Smooth muscle cell (in vitro differentiated cells): Measurements from ENCODE around the gene DNAJC1. TPM values are rescaled to one million over a fixed set of nuclear protein-coding genes. Genes with fewer than 3 reads are reported as not detected.

Experiments used
- DNase-seq: peaks from one replicate; lab custom pipeline; 2025; ENCODE audit not compliant: unreplicated experiment; lab: John Stamatoyannopoulos, UW
- H2AFZ ChIP-seq: fragments of 200-600 bp; sonication (generic); 2 replicates; pipeline ENCODE4 v1.6.0; 2016; ENCODE audit warnings: antibody characterized with exemption, low read depth, mild to moderate bottlenecking
- H3F3A ChIP-seq: fragments of 200-600 bp; sonication (generic); 2 replicates; pipeline ENCODE4 v1.6.0; 2017; ENCODE audit warnings: antibody characterized with exemption, low read depth
- H3K27ac ChIP-seq: fragments of 200-600 bp; sonication (generic); 2 replicates; pipeline ENCODE4 v1.5.1; 2016; ENCODE audit warnings: low read depth, mild to moderate bottlenecking
- H3K27me3 ChIP-seq: fragments of 200-600 bp; sonication (generic); 2 replicates; pipeline ENCODE4 v1.6.1; 2016; ENCODE audit warnings: low read depth, mild to moderate bottlenecking
- H3K36me3 ChIP-seq: fragments of 200-600 bp; sonication (generic); 2 replicates; pipeline ENCODE4 v1.5.1; 2016; ENCODE audit warnings: low read depth
- H3K4me1 ChIP-seq: fragments of 200-600 bp; sonication (generic); 2 replicates; pipeline ENCODE4 v1.5.1; 2016; ENCODE audit warnings: low read depth
- H3K4me2 ChIP-seq: fragments of 200-600 bp; sonication (generic); 2 replicates; pipeline ENCODE4 v1.6.0; 2016; ENCODE audit warnings: mild to moderate bottlenecking
- H3K4me3 ChIP-seq: fragments of 200-600 bp; sonication (generic); 2 replicates; pipeline ENCODE4 v1.5.1; 2016; ENCODE audit warnings: mild to moderate bottlenecking
- H3K79me2 ChIP-seq: fragments of 200-600 bp; sonication (generic); 2 replicates; pipeline ENCODE4 v1.6.0; 2016; ENCODE audit warnings: low read depth, mild to moderate bottlenecking
- H3K9ac ChIP-seq: fragments of 200-600 bp; sonication (generic); 2 replicates; pipeline ENCODE4 v1.6.0; 2016; ENCODE audit warnings: low read depth
- H3K9me3 ChIP-seq: fragments of 200-600 bp; sonication (generic); replicated peaks from 2 replicates; pipeline ENCODE4 v1.5.1; 2016; ENCODE audit warnings: low read depth
- H4K20me1 ChIP-seq: fragments of 200-600 bp; sonication (generic); 2 replicates; pipeline ENCODE4 v1.6.0; 2016; ENCODE audit warnings: low read depth
- WGBS: methylation state at CpG from one replicate; pipeline ENCODE4 v1.1.7; 2016; ENCODE audit warnings: low lambda C conversion rate; 5-methylcytosine and 5-hydroxymethylcytosine counted together
- polyA plus RNA-seq: library from polyadenylated mRNA; unstranded; fragments of >200 nt; fragmentation: Nextera tagmentation; extraction: Ambion mirVana; gene quantifications from 2 replicates; pipeline ENCODE4 v1.2.1, GENCODE V29; 2016
- total RNA-seq: library from RNA; depleted of rRNA; stranded (reverse); fragments of >200 nt; gene quantifications from 2 replicates; pipeline ENCODE4 v1.2.3, GENCODE V29; 2014
- TF ChIP-seq, protein P1 (sequence below): fragments of 200-600 bp; sonication (generic); IDR thresholded peaks from 2 replicates; pipeline ENCODE4 v1.5.1; 2017; ENCODE audit warnings: borderline replicate concordance, mild to moderate bottlenecking, antibody characterized with exemption; ENCODE audit not compliant: insufficient read depth, poor library complexity, severe bottlenecking

DNAJC1 gene
- total and polyA plus RNA-seq, 2 experiments from 2014 or later: 67.0 to 88.5 TPM

- Histone ChIP-seq H3K9me3 (no peaks in the 10 kb centered on the region), H3K4me1 (peaks cover 3% of the 10 kb centered on the region), H3K4me2 (no peak overlapping the region), H3K4me3 (no peak overlapping the region), H3K9ac (no peak overlapping the region), H2AFZ (no peak overlapping the region), H3K79me2 (peaks cover 21% of the 10 kb centered on the region), H3F3A (no peaks in the 10 kb centered on the region), H3K27ac (no peak overlapping the region), H4K20me1 (peaks cover 79% of the 10 kb centered on the region), H3K27me3 (no peaks in the 10 kb centered on the region), H3K36me3 (no peaks in the 10 kb centered on the region)
- TF ChIP-seq, protein P1, sequence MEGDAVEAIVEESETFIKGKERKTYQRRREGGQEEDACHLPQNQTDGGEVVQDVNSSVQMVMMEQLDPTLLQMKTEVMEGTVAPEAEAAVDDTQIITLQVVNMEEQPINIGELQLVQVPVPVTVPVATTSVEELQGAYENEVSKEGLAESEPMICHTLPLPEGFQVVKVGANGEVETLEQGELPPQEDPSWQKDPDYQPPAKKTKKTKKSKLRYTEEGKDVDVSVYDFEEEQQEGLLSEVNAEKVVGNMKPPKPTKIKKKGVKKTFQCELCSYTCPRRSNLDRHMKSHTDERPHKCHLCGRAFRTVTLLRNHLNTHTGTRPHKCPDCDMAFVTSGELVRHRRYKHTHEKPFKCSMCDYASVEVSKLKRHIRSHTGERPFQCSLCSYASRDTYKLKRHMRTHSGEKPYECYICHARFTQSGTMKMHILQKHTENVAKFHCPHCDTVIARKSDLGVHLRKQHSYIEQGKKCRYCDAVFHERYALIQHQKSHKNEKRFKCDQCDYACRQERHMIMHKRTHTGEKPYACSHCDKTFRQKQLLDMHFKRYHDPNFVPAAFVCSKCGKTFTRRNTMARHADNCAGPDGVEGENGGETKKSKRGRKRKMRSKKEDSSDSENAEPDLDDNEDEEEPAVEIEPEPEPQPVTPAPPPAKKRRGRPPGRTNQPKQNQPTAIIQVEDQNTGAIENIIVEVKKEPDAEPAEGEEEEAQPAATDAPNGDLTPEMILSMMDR: no peak
- DNase-seq: no peak
Observed at GRCh38 chr10:21946946-21947345, 56.6 kb downstream of the DNAJC1 start.

DNA sequence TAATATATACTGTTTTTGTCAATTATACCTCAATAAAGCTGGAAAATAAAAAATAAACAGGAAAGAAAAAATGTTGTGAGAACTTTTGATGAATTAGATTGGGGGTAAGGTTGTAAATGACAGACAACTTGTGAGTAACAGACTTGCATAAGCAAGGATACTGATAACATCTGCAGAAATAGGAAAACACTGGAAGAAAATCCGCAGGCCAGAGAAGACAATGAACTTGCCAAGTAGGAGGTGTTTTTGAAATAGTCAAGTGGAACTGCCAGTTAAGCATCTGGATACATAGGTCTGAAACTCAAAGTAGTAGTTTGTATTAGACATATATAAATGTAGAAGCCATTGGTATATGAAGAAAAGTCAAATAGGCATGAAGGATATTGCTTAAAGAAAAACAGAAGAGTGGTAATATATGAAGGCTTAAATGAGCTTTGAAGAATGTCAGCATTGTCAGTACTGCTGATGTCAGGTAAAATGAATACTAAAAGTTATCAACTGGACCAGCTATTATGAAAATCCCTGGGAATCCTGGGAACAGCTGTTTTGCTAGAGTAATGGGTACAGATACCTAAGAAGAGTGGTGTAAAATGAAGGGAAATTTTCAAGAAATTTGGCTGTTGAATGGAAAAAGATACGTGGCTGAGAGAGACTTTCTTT lies 58.7 kb downstream of the DNAJC1 start:
- Histone ChIP-seq H3K9ac (no peak overlapping the region), H3K9me3 (no peaks in the 10 kb centered on the region), H3K4me3 (no peak overlapping the region), H3K27ac (no peak overlapping the region), H3K36me3 (no peaks in the 10 kb centered on the region), H4K20me1 (peaks cover 70% of the 10 kb centered on the region), H3F3A (no peaks in the 10 kb centered on the region), H3K79me2 (peaks cover 34% of the 10 kb centered on the region), H3K27me3 (no peaks in the 10 kb centered on the region), H3K4me1 (no peaks in the 10 kb centered on the region), H2AFZ (no peak overlapping the region), H3K4me2 (no peak overlapping the region)
- DNase-seq: no peak
- WGBS: 50% methylated on average over 2 of the region's 2 CpGs
- TF ChIP-seq, protein P1: no peak

DNA sequence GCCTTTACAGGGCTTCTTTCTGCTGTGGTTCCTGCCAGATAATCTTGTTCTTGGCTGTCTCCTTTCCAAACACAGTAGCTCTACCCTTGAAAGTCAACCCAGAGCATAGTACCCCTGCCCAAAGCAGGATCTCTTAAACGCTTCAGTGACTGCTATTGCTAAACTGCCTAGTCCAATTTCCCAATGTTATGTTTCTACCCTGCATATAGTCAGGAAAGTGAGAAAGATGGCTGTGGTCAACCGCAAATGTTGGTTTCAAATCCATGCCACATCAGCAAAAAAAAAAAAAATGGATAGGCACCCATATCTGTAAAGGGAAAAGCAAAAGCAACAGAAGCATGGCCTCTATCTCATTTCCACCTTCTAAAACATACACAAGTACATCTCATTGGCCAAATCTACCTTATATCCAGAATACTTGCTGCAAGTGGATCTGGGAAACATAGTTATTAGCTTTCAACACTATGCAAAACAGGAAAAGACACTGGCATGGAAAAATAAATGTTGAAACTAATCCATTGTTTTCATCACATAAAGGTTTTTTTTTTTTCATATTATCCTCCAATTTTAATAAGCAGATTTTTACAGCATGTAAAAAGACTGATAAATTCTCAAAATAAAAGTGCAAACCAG lies 59.8 kb downstream of the DNAJC1 start:
- Histone ChIP-seq H3K27me3 (no peaks in the 10 kb centered on the region), H3K4me1 (no peaks in the 10 kb centered on the region), H3K9me3 (no peaks in the 10 kb centered on the region), H3K4me2 (no peak overlapping the region), H3K4me3 (no peak overlapping the region), H3K79me2 (peaks cover 41% of the 10 kb centered on the region), H3K27ac (no peak overlapping the region), H4K20me1 (peaks cover 62% of the 10 kb centered on the region), H3K9ac (no peak overlapping the region), H3K36me3 (no peaks in the 10 kb centered on the region), H3F3A (no peaks in the 10 kb centered on the region), H2AFZ (no peak overlapping the region)
- WGBS: 76% methylated on average over 2 of the region's 2 CpGs
- TF ChIP-seq, protein P1: no peak
- DNase-seq: no peak
